Stimulated activated CD8-positive, alpha-beta memory T cell treated with anti-CD3 and anti-CD28 coated beads, Interleukin-7, amount 100 ng/mL, for 1 hour (primary cell): ENCODE measurements around the gene HABP2.
A peak's percentile ranks its signal among the peaks of the same experiment; 100 is the strongest.

Source experiments
- DNase-seq, 2 donors: peaks; one replicate each; pipeline ENCODE4 v3.0.0-alpha.2; 2020; ENCODE audit warnings: low read depth in 2 of 2

HABP2 gene

DNA sequence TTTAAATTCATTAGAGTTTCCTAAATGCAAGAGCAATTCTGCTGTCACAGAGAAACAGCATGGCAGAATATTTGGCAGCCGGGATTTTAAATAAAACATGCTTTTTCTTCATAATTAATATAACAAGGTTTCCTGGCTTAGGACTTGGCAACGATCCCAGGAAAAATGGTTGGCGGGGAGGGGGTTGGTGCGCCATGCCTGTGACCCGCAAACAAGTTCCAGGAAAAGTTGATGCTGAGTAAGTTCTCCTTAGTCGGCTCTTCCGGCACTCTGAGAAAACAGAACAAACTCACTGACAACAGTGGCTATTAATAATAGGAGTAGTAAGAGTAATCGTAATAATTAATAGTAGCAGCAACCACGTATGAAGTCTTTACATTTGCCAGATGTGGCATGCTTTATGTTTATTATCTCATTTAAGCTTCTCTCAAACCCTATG, 4.6 kb downstream of the HABP2 start:
- DNase-seq: no peak

DNA sequence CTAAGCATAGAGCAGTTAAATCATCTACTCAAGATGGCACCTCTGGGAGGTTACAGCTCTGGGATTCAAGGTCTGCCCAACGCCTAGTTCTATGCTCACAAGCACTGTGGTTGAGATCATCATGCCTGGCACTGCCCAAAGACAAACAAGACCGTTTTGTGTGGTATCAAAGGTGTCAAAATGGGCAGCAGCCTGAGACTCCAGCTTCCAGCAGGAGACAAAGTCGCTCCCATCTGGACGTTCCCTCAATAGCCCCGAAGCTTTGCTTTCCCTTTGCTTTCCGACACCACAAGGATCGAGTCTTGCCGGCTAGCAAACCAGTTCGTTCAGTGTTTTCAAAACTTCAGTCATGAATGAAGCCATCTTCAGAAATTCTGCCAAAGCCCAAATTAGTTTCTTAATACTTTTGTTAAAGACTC, 5.1 kb downstream of the HABP2 start:
- DNase-seq: no peak

DNA sequence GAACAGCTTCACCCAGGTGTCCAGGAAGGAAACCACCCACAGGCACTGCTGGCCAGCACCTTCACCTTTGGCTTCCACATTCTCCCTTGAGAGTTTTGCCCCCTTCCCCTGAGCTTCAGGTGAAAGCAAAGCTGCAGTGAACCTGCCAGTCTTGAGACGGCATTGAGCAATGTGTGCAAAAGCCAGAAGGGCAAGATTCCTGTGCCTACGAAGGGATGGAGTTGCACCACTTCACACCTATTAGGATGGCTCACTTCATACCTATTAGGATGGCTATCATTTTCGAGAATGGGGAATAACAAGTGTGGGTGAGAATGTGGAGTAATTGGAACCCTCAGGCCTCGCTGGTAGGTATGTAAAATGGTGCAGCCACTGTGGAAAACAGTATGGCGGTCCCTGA, 7.2 kb downstream of the HABP2 start:
- DNase-seq: no peak

DNA sequence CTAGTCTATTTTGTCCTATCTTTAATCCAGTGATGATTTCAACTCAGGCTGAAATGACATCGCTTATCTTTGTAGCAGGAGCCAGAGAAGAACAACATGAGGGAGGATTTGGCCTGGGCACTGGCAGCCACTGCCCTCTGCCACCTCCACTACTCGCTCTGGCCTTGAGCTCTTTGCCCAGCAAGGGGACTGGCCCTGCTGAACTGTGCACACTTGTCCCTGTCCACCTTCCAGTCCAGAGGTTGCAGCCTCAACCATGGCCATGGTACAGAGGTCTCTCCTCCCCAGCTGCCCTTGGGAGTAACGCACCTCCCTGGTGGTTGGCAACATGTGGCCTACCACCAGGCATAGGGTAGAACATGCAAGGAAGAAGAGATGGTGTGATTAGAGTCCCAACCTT, 8.4 kb downstream of the HABP2 start:
- no peak for DNase-seq

DNA sequence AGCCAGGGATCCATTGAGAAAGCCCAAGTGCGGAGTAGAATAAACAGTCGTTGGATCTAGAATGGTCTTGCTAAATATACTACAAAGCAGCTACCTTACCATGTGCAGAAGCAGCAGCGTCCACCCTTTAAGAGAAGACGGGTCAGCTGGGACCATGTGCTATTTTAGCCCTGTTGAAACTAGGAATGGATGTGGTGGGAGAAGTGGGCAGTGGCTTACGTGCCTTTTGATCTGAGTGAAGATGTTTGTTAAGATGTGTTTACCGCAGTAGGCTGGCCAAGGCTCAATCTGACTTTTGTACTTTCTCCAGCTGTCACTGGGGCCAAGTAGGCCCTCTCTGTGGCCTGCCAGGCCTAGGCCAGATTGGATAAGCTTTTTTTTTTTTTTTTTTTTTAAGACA, 9.2 kb downstream of the HABP2 start:
- no peak for DNase-seq

DNA sequence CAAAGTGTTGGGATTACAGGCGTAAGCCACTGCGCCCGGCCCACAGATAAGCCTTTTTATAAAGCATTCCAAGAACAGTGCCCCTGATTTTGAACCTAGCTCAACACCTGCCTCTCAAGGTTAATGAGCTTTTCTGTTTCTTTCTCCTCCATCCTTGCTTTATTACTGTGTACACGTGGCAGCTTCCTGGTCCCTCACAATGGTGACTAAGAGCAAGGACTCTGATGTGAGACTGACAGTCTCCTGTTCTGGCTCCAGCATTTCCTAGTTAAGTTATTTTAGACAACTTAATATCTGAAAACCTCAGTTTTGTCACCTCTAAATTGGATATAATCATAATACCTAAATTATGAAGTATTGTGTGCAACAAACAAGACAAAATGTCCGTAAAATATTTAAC, 9.9 kb downstream of the HABP2 start:
- DNase-seq: no peak

DNA sequence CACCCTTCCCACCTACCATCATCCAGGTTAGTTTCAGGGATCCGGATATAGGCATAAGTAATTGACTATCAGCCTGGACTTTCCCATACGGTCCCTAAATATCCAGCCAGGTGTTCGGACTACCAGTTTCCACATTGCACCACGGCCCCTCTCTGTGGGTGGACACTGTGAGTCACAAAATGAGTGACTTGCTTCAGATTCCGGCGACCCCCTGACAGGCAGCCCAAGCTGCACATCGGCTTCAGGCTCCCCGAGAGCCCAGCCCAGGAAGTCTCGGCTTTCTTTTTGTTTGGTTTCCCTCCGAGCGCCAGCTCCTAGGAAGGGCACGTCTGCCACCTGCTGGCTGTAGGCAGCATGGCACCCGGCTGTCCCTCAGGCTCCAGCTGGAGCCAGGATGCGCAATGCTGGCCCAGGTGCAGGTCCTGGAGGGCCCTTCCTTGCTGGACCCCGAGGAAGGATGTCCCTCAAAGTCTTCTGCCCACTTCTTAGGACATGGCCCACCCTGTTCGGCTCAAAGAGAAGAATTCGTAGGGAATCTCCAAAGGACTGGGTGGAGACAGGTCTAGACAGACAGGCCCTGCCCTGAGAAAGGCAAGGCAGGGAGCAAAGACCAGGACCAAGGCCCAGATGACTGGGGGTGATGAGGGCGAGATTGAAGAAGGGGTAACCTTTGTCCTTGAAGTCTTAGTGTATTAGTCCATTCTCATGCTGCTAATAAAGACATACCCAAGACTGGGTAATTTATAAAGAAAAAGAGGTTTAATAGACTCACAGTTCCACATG, 10.6 kb downstream of the HABP2 start:
- peak; percentile 18 to 31 for DNase-seq

DNA sequence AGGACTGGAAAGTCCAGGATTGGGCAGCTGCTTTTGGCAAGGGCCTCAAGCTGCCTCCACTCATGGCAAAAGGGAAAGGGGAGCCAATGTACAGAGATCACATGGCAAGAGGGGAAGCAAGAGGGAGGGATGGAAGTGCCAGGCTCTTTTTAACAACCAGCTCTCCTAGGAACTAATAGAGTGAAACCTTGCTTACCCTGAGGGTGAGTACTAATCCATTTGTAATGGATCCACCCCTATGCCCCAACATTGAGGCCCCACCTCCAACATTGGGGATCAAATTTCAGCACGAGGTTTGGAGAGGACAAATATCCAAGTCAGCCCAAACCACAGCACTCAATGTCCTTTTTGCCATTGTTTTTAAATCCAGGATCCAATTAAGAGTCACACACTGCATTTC, 12.5 kb downstream of the HABP2 start:
- DNase-seq: no peak

DNA sequence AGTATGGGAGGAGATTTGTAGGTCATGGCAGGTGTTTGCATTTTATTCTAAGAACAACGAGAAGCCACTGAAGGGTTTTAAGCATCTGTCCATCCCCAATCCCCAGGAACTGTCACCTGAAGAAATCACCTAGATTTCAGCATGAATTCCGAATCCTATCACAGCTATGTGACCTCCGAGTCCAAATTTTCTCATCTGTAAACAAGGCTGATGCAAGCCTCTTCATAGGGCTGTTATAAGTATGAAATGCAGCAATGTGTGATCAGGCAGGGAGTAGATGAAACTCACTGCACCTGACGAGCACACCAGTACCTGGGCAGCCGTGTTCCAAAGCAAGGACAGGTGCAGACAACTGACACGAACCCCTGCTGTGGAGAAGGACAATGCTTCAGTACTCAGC, 14.0 kb downstream of the HABP2 start:
- no peak for DNase-seq

DNA sequence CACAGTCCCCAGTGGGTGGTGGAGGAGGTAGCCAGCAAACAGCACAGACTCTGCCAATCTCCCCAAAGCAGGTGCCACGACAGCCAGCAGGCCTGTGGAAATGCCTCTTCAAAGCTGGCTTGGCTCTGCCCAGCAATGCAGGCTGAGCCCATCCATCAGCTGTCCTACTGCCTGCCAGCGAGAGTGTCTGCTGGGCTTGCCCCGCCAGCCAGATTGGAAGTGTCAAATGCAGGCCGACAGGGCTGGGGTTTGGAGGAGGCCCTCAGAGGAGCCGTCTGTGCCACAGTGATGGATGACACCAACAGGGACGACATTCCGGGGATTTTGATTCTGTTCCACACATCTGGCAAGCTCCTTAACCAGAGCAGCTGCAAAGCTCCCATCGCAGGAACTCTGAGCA, 16.7 kb downstream of the HABP2 start:
- no peak for DNase-seq

DNA sequence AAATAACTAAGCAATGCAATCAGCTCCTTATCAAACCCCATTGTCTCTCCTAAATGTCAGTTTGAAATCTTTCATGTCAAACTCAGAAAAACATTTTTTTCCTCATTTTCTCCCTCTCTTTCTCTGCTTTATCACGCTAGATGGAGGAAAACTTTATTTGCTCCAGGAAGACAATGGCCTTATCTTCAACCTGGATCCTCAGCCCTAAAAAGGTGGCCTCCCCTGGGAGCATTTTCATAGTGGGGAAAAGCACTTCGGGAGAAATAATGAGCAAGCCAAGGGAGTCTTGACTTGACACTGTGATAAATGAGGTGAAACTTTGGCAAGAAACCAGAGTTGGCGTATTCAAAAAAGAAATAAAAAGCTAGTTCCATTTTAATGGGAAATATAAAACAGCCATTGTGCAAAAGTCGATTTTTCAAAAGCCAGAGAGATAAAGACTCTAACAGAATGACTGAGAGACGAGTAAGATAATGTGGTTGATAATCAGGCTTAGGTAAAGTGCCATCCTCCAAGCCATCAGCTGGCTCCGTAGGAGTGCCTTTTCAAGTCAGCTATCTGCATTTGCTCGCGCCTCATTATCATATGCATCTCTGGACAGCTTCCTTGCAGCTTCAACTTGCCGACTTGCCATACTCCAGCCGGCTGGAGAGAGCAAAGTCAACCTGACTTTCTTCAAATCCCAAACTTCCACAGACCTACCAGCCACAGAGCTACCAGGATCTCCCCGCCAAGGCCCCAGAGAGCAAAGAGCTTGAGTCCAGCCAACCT, 19.9 kb downstream of the HABP2 start:
- no peak for DNase-seq

DNA sequence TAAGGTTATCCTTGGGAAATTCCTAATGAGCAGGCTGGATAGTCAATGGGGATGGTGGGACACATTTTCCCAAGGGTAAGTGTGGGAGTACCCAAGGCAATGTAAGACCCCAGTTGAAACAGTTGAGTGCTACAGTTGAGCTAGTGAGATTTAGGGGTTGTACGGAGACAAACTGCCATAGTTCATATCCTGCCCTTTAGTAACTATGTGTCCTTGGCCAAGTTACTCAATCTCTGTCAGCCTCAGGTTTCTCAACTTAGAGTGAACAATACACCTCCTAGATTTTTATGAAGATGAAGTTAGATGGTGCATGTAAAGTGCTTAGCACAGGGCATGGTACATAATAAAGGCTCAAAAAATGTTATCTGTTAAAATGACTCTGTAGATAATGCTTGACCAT, 20.5 kb downstream of the HABP2 start:
- DNase-seq: no peak

DNA sequence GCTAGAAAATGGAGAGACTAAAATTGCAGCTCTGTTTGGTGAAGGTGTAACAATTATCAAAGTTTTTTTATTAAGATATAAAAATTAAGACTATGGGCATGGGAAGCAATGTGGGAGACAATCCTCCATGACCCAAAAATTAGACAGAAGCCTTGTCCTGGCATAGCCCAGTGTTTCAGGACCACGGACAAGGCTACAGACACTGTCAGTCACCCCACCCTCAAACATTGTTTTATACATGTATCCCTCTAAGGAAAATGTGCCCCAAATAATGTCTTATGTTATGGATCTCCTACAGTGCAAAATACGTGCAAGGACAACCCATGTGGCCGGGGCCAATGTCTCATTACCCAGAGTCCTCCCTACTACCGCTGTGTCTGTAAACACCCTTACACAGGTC, 24.0 kb downstream of the HABP2 start:
- no peak for DNase-seq

DNA sequence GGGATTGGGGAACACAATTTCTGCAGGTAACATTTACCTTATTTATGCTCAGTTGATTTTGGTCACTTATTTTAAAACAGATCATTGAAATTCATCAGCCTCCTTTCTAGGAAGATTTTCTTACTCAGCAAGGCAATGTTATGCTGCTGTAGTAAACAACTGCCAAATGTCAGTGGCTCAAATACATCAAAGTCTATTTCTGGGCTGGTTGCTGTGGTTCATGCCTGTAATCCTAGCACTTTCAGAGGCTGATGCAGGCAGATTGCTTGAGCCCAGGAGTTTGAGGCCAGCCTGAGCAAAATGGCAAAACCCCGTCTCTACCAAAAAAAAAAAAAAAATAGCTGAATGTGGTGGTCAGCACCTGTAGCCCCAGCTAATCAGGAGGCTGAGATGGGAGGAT, 25.9 kb downstream of the HABP2 start:
- DNase-seq: no peak

DNA sequence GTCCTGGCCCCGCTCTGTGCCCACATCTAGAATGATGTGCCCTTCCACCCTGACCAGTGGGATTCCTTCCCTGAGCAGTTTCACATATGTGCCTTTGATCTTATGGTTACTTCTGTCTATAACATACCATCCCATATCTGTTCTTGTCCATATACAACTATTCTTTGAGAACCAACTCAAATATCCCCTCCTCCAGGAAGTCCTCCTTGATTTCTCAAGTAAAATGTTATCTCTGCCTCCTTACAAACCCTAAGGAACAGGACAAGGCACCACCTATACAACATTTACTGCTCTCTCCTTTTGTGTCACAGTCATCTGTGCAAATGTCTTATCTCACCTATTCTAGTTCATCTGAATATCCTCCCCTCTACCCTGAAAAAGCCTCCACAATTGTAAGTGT, 28.2 kb downstream of the HABP2 start:
- no peak for DNase-seq

DNA sequence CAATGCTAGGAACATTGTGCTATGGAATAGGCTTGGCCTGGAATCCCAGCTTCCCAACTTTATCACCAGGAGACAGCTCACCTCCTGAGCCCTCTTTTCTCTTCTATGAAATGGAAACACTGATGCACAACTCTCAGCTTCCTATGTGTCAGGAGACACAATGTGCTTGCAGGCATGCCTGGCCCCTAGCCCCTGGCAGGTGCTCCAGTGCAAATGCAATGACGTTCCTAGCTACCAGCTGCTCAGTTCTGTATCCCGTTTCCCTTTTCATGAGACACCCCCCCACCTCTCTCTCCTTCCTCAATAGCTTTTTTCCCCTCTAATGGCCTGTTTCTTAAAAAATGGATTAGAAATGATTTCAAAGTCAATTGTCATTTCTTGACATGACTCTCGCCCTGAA, 30.7 kb downstream of the HABP2 start:
- no peak for DNase-seq

DNA sequence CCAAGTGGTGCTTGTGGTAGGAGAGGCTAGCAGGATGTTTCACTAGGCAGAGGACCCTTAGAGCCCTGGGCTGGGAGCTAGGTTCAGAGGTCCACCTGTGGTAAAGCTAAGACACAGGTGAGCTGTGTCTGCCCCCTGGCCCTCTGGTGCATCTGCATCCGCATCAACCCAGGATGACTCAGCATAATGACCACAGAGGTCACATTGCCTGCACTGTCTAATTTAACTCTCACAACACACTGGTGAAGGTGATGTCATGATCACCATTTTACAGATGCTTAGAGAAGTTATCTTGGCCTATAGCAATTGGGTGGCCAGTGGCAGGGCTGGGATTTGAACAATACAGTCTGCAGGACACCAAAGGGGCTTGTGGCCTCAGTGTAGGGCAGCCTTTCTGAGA, 33.1 kb downstream of the HABP2 start:
- DNase-seq: no peak

DNA sequence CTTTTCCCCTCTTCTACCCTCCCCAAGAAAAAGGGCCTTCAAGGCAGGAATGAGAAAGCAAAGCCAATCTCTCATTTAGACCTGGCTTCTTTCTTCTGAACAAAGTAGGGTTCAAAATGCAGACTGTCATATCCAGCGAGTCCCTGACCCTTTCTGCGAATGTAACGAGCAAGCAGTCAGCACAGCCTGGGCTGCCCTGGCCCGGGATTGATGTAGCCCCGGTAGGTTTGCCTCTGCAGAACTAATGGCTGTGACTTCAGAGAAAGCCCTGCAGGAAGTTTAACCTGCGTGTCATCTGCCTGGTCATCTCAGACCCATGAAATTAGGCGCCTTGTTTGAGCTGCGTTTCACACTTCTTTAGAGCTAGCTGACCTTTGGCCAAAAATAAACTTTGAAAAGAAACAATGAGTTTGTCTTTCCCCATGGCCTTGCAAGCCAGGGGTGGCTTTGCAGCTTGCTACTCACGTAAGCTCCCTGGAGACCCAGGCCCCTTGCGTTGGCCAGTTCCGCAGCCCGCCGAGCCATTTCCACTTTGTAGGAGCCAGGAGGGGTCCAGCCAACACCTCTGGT, 36.4 kb downstream of the HABP2 start:
- DNase-seq: no peak

DNA sequence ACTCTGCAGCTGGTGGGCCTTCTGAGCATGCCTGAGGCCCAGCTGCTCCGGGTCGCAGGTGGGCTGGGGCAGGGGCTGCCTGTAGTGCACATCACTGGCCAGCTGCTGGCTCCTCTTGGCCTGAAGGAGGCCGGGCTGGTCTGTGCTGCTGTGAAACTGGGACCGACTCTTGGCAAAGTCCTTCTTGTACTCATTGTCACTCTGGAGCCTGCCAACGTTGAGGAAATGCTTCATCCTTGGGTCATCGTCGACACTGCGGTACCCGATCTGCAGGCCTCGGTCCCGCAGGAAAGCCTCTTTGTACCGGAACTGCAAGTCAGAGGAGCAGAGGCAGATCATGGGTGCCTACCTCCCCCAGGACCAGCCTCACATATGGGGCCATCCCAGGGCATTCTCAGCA, 37.7 kb downstream of the HABP2 start:
- no peak for DNase-seq

DNA sequence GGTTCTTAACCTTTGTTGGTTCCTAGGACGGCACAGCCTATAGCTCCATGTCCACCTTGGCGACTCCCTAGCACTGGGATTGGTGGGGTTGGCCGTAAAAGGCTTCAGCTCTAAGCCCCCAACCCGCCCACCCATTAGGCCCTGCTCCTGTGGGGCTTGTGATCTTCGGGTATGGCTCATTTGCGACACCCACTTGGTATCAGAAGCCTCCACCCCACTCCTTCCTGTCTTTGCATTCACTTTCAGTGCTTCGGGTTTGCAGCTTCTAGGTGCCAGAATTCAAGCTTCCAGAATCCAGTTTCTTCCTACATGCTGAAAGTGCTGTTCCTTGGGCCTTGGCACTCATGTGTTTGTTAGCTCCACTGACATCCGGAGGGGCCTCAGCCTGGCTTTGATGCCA, 39.5 kb downstream of the HABP2 start:
- DNase-seq: no peak

DNA sequence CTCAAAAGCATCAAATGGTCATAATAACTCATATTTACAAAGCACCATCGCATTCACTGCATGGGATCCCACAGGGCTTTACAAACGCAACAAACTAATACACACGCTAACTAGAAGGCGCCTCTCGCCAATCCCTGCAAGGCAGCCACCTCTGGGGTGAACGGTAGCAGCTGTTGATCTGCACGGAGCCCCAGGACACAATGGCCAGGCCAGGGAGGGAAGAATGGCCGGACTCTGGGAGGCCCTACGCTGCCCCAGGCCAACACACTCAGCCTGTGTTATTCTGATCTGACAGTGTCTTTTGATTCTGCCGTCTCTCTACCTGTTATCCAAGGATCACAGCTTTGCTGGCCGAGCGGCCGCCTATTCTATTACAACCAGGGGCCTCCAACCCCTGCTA, 41.8 kb downstream of the HABP2 start:
- no peak for DNase-seq

DNA sequence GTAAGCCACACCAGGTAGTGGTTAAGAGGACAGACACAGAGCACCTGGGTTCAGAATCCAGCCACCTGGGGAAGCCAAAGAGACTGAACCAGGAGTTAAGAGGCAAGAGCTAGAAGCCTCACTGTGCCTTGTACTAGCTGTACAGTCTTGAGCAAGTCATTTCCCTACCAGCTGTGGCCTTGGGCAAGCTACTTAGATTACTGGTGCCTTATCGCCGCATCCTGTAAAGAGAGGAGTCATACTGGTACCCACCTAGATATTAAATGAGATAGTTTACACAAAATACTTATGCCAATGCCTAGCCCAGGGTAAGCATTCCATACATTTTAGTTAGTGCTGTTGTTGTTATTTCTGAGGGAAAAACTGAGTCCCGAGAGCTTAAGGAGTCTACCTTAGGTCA, 47.7 kb downstream of the HABP2 start:
- DNase-seq: no peak
